AG04450 (cell line): ENCODE measurements around the gene PAGR1. TPM values are rescaled to one million over a fixed set of nuclear protein-coding genes. Genes with fewer than 3 reads are reported as not detected.

Source experiments
- polyA plus RNA-seq: library from polyadenylated mRNA; depleted of rRNA; stranded (reverse); fragments of >200 nt; gene quantifications from 2 replicates; pipeline ENCODE4 v1.2.3, GENCODE V29; 2011; rRNA removed
- small RNA-seq: library from RNA; depleted of rRNA; stranded (forward); fragments of <200 nt; gene quantifications from one replicate; pipeline ENCODE3, GENCODE V24; 2012; ENCODE audit warnings: low read depth; ENCODE audit not compliant: insufficient read length

Gene PAGR1
- polyA plus RNA-seq, 1 experiment = 14.5 TPM

Small RNA genes lying within 50 kb of the gene (small RNA-seq; reads per million reads assigned to genes)
- gene AC009133.6 = not detected
- not detected for gene AC120114.4

Other genes starting within 250 kb of the PAGR1 start
- gene SPN, start 152.9 kb upstream of the PAGR1 start, polyA plus RNA-seq = 0.04 and 0.05 TPM in 2 replicates
- 16.0 and 16.6 TPM in 2 replicates for gene QPRT, start 137.0 kb upstream of the PAGR1 start, polyA plus RNA-seq
- gene C16orf54, start 70.2 kb upstream of the PAGR1 start, polyA plus RNA-seq = not detected in 2 replicates
- gene ZG16, start 37.9 kb upstream of the PAGR1 start, polyA plus RNA-seq = not detected in 2 replicates
- 14.1 and 19.9 TPM in 2 replicates for gene KIF22, start 25.4 kb upstream of the PAGR1 start, polyA plus RNA-seq
- gene MAZ, start 9.6 kb upstream of the PAGR1 start, polyA plus RNA-seq = 58.4 and 79.6 TPM in 2 replicates
- gene PRRT2, start 4.0 kb upstream of the PAGR1 start, polyA plus RNA-seq = 5.7 and 6.1 TPM in 2 replicates
- 251 and 321 TPM in 2 replicates for gene MVP, start 4.3 kb downstream of the PAGR1 start, polyA plus RNA-seq
- gene CDIPT, start 47.1 kb downstream of the PAGR1 start, polyA plus RNA-seq = 89.9 and 112 TPM in 2 replicates
- 5.0 and 6.8 TPM in 2 replicates for gene SEZ6L2, start 83.4 kb downstream of the PAGR1 start, polyA plus RNA-seq
- 3.5 and 4.6 TPM in 2 replicates for gene ASPHD1, start 84.3 kb downstream of the PAGR1 start, polyA plus RNA-seq
- gene KCTD13, start 110.1 kb downstream of the PAGR1 start, polyA plus RNA-seq = 7.4 and 8.8 TPM in 2 replicates
- gene TMEM219, start 145.9 kb downstream of the PAGR1 start, polyA plus RNA-seq = 88.6 and 107 TPM in 2 replicates
- gene TAOK2, start 157.7 kb downstream of the PAGR1 start, polyA plus RNA-seq = 16.9 and 18.2 TPM in 2 replicates
- 2.5 and 3.8 TPM in 2 replicates for gene HIRIP3, start 179.5 kb downstream of the PAGR1 start, polyA plus RNA-seq
- 27.3 and 27.5 TPM in 2 replicates for gene INO80E, start 180.1 kb downstream of the PAGR1 start, polyA plus RNA-seq
- gene DOC2A, start 194.9 kb downstream of the PAGR1 start, polyA plus RNA-seq = 0.22 and 0.46 TPM in 2 replicates
- not detected in 2 replicates for gene C16orf92, start 207.0 kb downstream of the PAGR1 start, polyA plus RNA-seq
- not detected in 2 replicates for gene TLCD3B, start 215.1 kb downstream of the PAGR1 start, polyA plus RNA-seq
- gene ALDOA, start 249.6 kb downstream of the PAGR1 start, polyA plus RNA-seq = 631 and 806 TPM in 2 replicates